Activated CD8-positive, alpha-beta memory T cell treated with anti-CD3 and anti-CD28 coated beads, Interleukin-2, amount 10 ng/mL, durations not matched to agents 7 days and 5 days (primary cell): ENCODE measurements around the gene RGR. TPM values are rescaled to one million over a fixed set of nuclear protein-coding genes. Genes with fewer than 3 reads are reported as not detected.

Source experiments
- ATAC-seq: fragments of 150-1000 bp; cut with Tn5 transposase; one replicate; pipeline ENCODE4 v1.10.0; 2021; ENCODE audit warnings: moderate library complexity
- CTCF ChIA-PET: fragments of 350-600 bp; sonication (Branson Sonifier 250); formaldehyde crosslinking; loops from one replicate; lab custom pipeline; 2021; ENCODE audit warnings: antibody characterized with exemption; lab: Charles Lee
- DNase-seq: peaks from one replicate; pipeline ENCODE4 v3.0.0-alpha.2; 2020
- H3K27ac Mint-ChIP-seq: one replicate; pipeline ENCODE4 v1.8.0; 2021; ENCODE audit warnings: mild to moderate bottlenecking, mixed read lengths
- H3K27me3 Mint-ChIP-seq: one replicate; pipeline ENCODE4 v1.8.0; 2021; ENCODE audit warnings: mixed read lengths
- H3K36me3 Mint-ChIP-seq: one replicate; pipeline ENCODE4 v1.8.0; 2021; ENCODE audit warnings: mild to moderate bottlenecking, mixed read lengths
- H3K4me1 Mint-ChIP-seq: one replicate; pipeline ENCODE4 v1.8.0; 2021; ENCODE audit warnings: mixed read lengths
- H3K4me3 Mint-ChIP-seq: one replicate; pipeline ENCODE4 v1.8.0; 2021; ENCODE audit warnings: mild to moderate bottlenecking, moderate library complexity, mixed read lengths
- H3K9me3 Mint-ChIP-seq: one replicate; pipeline ENCODE4 v1.8.0; 2022; ENCODE audit warnings: low read depth, mixed read lengths
- total RNA-seq, 2 experiments: library from RNA; stranded (reverse); gene quantifications; one replicate each; pipeline ENCODE4 v1.2.3, GENCODE V29; 2021

The RGR gene
- total RNA-seq, 2 experiments from 2014 or later = not detected

DNA sequence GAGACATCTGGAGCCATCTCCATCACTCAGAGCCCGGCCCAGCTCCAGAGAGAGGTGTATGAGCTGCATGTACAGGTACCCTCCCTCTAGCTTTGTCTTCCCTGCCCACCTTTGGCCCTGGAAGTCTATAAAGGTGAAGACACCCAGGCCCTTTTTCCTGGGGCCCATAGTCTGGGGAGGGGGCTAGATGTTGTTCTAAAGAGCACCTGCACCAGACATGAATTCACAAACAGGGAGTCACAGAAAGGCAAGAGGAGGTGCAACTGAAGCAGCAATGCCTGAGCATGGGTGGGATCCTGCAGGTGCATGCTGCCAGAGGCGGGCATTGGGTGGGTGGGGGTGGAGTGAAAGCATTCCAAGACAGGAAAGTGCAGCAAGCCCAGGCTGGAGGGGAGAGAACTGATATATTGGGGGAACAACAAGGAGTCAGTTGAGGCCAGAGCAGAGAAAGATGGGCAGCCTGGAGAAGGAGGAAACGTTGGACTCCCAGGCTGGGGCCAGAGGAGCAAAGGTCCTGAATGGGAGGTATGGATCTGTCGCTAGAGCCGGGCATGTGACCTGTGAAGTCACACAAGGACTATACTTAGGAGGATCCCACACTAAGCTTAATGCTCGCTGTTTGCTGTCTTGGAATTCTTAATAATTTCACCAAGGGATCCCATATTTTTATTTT lies 38.9 kb upstream of the RGR start:
- Mint-ChIP-seq H3K9me3 (no peaks in the 10 kb centered on the region), H3K27ac (no peak overlapping the region), H3K4me1 (no peaks in the 10 kb centered on the region), H3K4me3 (no peak overlapping the region), H3K36me3 (no peaks in the 10 kb centered on the region), H3K27me3 (peaks cover 11% of the 10 kb centered on the region)
- DNase-seq (no peak), ATAC-seq (no peak)
- CTCF ChIA-PET = interaction anchor here (0.6 to 5.5 kb wide), 9 partner anchors 9 to 337 kb away, joined by 3 to 65 read pairs (median 5); partner anchors contain the start of gene CDHR1

GRCh38 chr10:84208023-84208422 lies 36.8 kb upstream of the RGR start:
- Mint-ChIP-seq H3K36me3 (no peaks in the 10 kb centered on the region), H3K4me1 (no peaks in the 10 kb centered on the region), H3K9me3 (no peaks in the 10 kb centered on the region), H3K27me3 (peaks cover 11% of the 10 kb centered on the region), H3K4me3 (no peak overlapping the region), H3K27ac (no peak overlapping the region)
- DNase-seq (no peak), ATAC-seq (no peak)
- CTCF ChIA-PET = interaction anchor here (0.6 to 5.5 kb wide), 3 partner anchors 54 to 217 kb away, joined by 3 to 65 read pairs (median 4); no protein-coding TSS in a partner anchor

DNA sequence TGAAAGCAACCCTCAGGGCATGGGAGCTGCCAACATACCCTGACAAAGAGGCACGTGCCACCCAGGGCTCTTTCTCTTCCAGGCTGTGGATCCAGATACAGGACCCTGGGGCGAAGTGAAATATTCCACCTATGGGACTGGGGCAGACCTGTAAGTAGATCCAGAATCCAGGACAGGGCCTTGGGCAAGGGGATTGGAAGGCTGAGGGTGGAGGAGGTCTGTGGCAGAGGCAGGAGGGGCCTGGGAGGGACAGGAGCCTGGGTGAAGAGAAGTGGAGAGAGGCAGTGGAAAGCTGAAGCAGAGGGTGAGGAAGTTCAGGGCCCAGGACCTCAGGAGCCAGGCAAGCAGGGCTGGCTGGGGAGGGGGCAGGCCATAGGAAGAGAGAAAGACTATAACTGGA lies 33.3 kb upstream of the RGR start:
- Mint-ChIP-seq H3K27ac (no peak overlapping the region), H3K4me3 (no peak overlapping the region)
- no peak for DNase-seq

DNA sequence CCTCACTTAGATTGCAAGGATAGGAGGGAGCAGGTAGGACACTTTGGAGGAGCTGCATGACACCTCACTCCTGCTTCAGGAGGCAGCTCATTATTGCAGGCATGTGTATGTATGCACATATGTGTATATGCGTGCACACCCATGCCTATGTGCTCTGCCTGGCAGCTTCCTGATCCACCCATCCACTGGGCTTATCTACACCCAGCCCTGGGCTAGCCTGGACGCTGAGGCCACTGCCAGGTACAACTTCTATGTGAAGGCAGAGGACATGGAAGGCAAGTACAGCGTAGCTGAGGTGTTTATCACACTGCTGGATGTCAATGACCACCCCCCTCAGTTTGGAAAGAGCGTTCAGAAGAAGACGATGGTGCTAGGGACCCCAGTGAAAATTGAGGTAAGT lies 32.8 kb upstream of the RGR start:
- Mint-ChIP-seq H3K4me3 (no peak overlapping the region), H3K27me3 (peaks cover 6% of the 10 kb centered on the region), H3K27ac (no peak overlapping the region), H3K4me1 (no peaks in the 10 kb centered on the region), H3K36me3 (no peaks in the 10 kb centered on the region), H3K9me3 (no peaks in the 10 kb centered on the region)
- CTCF ChIA-PET = interaction anchor here (0.7 to 2.8 kb wide), 2 partner anchors 64 to 325 kb away, joined by 3 to 13 read pairs; no protein-coding TSS in a partner anchor
- DNase-seq (no peak), ATAC-seq (no peak)

More for the DNA sequence above, 33.3 kb upstream of the RGR start:
- Mint-ChIP-seq H3K9me3 (no peaks in the 10 kb centered on the region), H3K27me3 (peaks cover 11% of the 10 kb centered on the region), H3K36me3 (no peaks in the 10 kb centered on the region), H3K4me1 (no peaks in the 10 kb centered on the region)
- CTCF ChIA-PET = interaction anchor here (0.7 to 2.8 kb wide), 2 partner anchors 63 to 325 kb away, joined by 3 to 13 read pairs; no protein-coding TSS in a partner anchor
- no peak for ATAC-seq

GRCh38 chr10:84213076-84213475 lies 31.8 kb upstream of the RGR start:
- ATAC-seq = no peak
- H3K36me3 Mint-ChIP-seq = no peaks in the 10 kb centered on the region
- no peak overlapping the region for H3K4me3 Mint-ChIP-seq
- H3K9me3 Mint-ChIP-seq = no peaks in the 10 kb centered on the region
- H3K4me1 Mint-ChIP-seq = no peaks in the 10 kb centered on the region
- peaks cover 3% of the 10 kb centered on the region for H3K27me3 Mint-ChIP-seq
- DNase-seq = no peak
- H3K27ac Mint-ChIP-seq = no peak overlapping the region
- CTCF ChIA-PET = interaction anchor here (0.8 to 4.8 kb wide), 4 partner anchors 40 to 324 kb away, joined by 3 to 34 read pairs (median 10); partner anchors contain the start of gene GPR15LG

- Mint-ChIP-seq H3K9me3 (no peaks in the 10 kb centered on the region), H3K27me3 (no peaks in the 10 kb centered on the region), H3K4me1 (no peaks in the 10 kb centered on the region), H3K4me3 (peak overlapping the region; percentile 38), H3K27ac (no peak overlapping the region), H3K36me3 (no peaks in the 10 kb centered on the region)
- CTCF ChIA-PET = interaction anchor here (1.2 to 4.8 kb wide), 8 partner anchors 7 to 76 kb away, joined by 3 to 34 read pairs (median 6); partner anchors contain the start of genes GPR15LG and LRIT2
- peak; percentile 12 for ATAC-seq
- DNase-seq = no peak
These were observed 30.7 kb upstream of the RGR start for GRCh38 chr10:84214046-84214572.

DNA sequence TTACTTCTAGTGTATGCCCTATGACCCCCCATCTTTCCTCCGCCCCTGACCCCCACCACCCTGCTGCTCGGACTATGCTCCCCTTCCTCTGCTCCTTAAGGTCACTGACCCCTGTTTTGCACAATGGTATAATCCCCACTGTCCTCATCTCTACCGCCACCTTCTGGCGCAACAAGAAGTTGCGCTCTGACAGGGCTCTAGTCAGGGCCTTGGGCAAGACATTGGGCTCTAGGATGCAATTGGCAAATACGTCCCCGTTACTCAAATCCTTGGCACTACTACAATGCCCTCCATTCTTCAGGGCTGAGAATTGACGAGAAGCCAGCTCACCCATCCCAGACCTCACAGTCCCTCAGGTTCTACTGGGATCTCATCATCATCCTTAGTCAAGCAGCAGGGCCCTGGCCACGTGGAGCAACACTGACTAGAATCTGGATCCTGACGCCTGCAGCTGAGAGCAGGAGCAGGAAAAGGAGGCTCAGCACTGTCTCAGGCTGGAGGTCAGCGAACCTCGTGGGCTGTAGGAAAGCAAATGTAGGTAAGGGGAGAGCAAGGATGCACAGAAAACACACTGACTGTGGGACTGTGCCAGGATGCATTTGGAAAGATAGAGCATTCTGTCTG lies 30.1 kb upstream of the RGR start:
- peak; percentile 62 for DNase-seq
- CTCF ChIA-PET = interaction anchor here (1.0 to 4.8 kb wide), 11 partner anchors 8 to 76 kb away, joined by 3 to 34 read pairs (median 6); partner anchors contain the start of genes CDHR1, GPR15LG and LRIT2
- Mint-ChIP-seq H3K4me3 (peak overlapping the region; percentile 38), H3K4me1 (no peaks in the 10 kb centered on the region), H3K9me3 (peaks cover 4% of the 10 kb centered on the region), H3K27ac (no peak overlapping the region), H3K27me3 (no peaks in the 10 kb centered on the region), H3K36me3 (no peaks in the 10 kb centered on the region)
- ATAC-seq = peak; percentile 89

DNA sequence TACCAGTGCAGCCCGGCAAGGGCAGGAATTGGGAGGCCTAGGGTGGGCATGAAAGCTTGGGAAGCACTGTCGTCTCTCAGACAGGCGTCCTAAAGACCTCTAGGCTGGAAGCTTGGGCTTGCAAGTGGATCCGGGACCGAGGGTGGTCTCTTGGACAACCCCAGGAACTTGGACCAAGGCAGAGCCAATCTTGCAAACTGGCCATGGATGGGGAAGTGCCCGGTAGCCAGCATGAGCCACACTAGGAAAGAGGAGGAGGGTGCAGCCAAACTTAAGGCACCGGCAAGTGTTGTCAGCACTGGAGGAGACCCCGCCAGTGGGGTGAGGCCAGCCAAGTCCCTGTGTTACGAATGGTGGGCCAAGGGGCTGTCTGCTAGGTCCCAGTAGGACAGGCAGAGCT lies 28.0 kb upstream of the RGR start:
- H3K27me3 Mint-ChIP-seq = no peaks in the 10 kb centered on the region
- H3K4me3 Mint-ChIP-seq = no peak overlapping the region
- H3K36me3 Mint-ChIP-seq = no peaks in the 10 kb centered on the region
- ATAC-seq = no peak
- CTCF ChIA-PET = interaction anchor here (2.4 to 4.8 kb wide), 2 partner anchors 23 to 69 kb away, joined by 9 to 34 read pairs; partner anchors contain the start of gene CDHR1
- H3K9me3 Mint-ChIP-seq = peaks cover 4% of the 10 kb centered on the region
- H3K4me1 Mint-ChIP-seq = no peaks in the 10 kb centered on the region
- no peak for DNase-seq
- H3K27ac Mint-ChIP-seq = no peak overlapping the region

GRCh38 chr10:84217746-84218145 lies 27.1 kb upstream of the RGR start:
- ATAC-seq (no peak), DNase-seq (no peak)
- Mint-ChIP-seq H3K9me3 (peaks cover 4% of the 10 kb centered on the region), H3K36me3 (no peaks in the 10 kb centered on the region), H3K4me3 (no peak overlapping the region), H3K27ac (no peak overlapping the region), H3K27me3 (no peaks in the 10 kb centered on the region), H3K4me1 (no peaks in the 10 kb centered on the region)
- CTCF ChIA-PET = interaction anchor here (4.8 kb wide), 1 partner anchor 70 kb away, joined by 34 read pairs; no protein-coding TSS in a partner anchor

DNA sequence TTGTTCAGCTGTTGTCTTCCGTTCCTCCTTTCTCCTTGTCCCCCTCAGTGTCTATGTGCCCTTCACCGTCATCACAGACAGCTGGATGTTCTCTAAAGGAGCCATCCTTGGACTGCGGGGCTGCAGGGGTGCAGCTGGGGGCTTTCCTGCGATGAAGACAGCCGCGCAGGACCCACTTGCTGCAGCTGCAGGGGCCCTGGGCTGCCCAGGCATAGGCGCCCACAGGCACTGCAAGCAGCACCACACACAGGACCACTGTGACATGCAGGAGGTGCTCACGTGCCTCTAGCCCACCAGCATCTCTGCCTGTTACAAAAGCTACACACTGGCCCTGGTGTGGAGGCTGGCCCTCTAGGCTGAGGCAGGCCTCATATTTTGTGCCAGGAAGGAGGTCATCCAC lies 22.9 kb upstream of the RGR start:
- ATAC-seq = no peak
- CTCF ChIA-PET = interaction anchor here (0.7 kb wide), 1 partner anchor 35 kb away, joined by 3 read pairs; no protein-coding TSS in a partner anchor
- H3K4me1 Mint-ChIP-seq = no peaks in the 10 kb centered on the region
- no peak overlapping the region for H3K4me3 Mint-ChIP-seq
- DNase-seq = no peak
- H3K27ac Mint-ChIP-seq = no peak overlapping the region
- no peaks in the 10 kb centered on the region for H3K36me3 Mint-ChIP-seq
- H3K27me3 Mint-ChIP-seq = peaks cover 11% of the 10 kb centered on the region
- peaks cover 4% of the 10 kb centered on the region for H3K9me3 Mint-ChIP-seq

- CTCF ChIA-PET = interaction anchor here (1.6 kb wide), 1 partner anchor 10 kb away, joined by 7 read pairs; no protein-coding TSS in a partner anchor
- H3K27me3 Mint-ChIP-seq = peaks cover 27% of the 10 kb centered on the region
- ATAC-seq (no peak), DNase-seq (no peak)
- H3K9me3 Mint-ChIP-seq = peaks cover under 1% of the 10 kb centered on the region
- H3K27ac Mint-ChIP-seq = no peak overlapping the region
- no peaks in the 10 kb centered on the region for H3K36me3 Mint-ChIP-seq
- no peak overlapping the region for H3K4me3 Mint-ChIP-seq
- no peaks in the 10 kb centered on the region for H3K4me1 Mint-ChIP-seq
These were observed 20.3 kb upstream of the RGR start for GRCh38 chr10:84224411-84225028.

- no peak within 1 kb of the TSS for H3K27ac Mint-ChIP-seq
- H3K4me1 Mint-ChIP-seq = no peaks in the 10 kb centered on the region
- H3K4me3 Mint-ChIP-seq = no peak within 1 kb of the TSS
- H3K27me3 Mint-ChIP-seq = peaks cover 36% of the 10 kb centered on the region
- H3K36me3 Mint-ChIP-seq = no peaks in the 10 kb centered on the region
- no peaks in the 10 kb centered on the region for H3K9me3 Mint-ChIP-seq
- CTCF ChIA-PET = interaction anchor here (1.6 kb wide), 1 partner anchor 11 kb away, joined by 7 read pairs; no protein-coding TSS in a partner anchor
- DNase-seq = no peak
- no peak for ATAC-seq
These were observed 19.3 kb upstream of the RGR start, which contains the start of gene LRIT2 for GRCh38 chr10:84225427-84226173. Gene LRIT2 (minus strand): TSS chr10:84225544. CDS start chr10:84225520, 24 bp downstream.
